GM19043 (cell line): Measurements from ENCODE around the gene USP35.
"Not testable (repeated sequence)": the region's sequence is repeated elsewhere in the genome, so short reads cannot be mapped to it uniquely, and the experiment has no call there.

Experiments used
- ATAC-seq: cut with Tn5 transposase; IDR thresholded peaks from one replicate; pipeline ENCODE4 v1.9.1; 2021; ENCODE audit warnings: low read depth; ENCODE audit not compliant: unreplicated experiment

USP35 gene

DNA sequence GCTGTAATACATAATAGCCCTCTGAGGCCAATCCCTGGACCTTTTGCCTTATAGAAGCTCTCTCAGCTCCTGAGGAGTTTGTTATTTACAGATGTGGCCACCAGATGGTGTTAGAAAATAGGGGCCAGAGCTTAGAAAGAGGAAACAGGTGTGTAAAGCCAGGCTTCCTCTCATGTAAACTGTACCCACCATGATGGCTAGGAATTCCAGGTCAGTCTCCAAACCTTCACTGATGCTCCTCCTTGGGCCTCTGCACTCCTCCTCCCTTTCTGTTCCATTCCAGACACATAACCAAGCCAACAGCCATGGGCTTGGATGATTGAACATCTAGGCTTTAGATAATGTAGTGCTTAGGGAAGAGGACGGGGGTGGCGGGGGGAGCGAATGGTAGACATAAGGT lies 39.7 kb downstream of the USP35 start:
- peak; percentile 56 for ATAC-seq

DNA sequence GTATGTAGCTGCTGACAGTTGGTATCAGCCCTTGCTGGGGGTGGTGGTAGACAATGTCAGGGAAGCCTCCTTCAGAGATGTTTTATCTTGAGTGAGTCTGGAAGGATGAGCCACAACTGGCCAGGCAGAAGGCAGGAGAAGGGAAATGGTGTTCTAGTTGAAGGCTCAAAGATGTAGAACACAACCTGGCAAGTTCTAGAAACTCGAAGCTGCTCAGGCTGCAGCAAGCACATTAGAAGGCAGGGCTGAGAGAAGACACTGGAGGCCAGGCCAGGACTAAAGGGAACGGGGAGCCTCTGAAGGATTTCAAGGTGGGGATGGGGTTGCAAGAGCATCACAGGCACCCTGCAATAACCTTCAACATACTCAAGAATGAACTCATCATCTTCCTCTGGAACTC lies 40.4 kb downstream of the USP35 start:
- ATAC-seq: no peak

DNA sequence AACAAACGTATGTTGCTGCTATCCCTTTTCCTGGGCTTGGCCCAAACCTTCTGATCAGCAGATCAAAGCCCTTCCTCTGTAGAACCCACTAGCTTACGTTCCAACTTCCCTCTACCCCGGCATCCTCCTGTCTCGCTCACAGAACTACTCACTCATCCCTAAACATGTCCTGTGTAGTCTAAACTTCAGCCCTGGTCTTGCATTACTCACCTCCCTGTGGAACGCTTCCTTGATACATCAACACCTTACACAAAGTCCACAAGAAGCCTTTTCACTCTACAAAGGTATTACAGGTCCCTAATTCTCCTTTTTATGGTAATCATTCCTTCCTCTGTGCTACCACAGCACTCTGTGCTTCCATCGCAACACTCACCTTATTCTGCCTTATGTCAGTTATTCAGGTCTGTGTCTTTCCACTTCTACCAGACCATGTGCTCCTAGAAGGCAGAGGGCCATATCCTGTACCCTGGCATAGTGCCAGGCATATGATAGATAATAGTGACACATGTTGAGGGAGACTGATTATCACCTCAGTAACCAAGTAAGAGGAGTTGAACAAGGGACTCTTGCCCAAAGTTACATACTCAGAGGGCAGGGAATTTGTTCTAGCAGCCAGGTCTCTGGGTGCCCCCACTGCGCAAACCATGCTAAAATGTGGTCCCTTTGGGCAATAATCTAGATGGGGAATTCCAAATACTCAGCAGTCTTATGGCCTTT lies 41.6 kb downstream of the USP35 start:
- ATAC-seq: no peak

DNA sequence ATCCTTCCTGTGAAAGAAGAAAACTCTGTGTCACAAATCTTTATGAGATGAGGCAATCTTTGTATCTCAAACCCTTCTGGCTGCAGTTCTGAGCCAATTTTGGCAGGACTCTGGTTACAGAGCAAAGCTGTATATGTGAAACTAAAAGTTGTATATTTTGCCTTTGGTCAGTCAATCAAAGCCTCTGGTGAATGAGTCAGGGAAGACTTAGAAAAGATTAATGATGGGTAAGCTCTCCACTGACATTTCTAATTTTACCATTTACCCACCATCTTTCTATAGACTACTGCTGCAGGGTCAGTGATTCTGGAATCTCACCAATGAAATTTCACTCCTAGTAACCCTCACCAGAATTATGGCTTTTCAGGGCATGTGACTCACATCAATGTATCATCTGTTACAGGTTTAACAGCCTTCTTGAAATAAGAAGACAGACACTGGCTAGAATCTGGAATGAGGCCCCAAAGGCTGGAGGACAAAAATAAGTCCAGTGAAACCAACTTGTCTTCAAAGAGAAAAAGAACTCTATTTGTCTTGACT lies 43.3 kb downstream of the USP35 start:
- ATAC-seq: no peak

DNA sequence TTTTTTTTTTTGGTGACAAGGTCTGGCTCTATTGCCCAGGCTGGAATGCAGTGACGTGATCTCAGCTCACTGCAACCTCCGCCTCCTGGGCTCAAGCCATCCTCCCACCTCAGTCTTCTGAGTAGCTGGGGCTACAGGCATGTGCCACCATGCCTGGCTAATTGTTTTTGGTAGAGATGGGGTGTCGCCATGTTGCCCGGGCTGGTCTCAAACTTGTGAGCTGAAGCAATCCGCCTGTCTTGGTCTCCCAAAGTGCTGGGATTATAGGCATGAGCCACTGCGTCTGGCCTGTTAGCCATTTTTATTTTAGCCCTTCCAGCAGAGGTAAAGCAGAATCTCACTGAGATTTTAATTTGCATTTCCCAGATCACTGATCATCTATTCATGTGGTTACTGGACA lies 44.3 kb downstream of the USP35 start:
- not testable (repeated sequence) for ATAC-seq

DNA sequence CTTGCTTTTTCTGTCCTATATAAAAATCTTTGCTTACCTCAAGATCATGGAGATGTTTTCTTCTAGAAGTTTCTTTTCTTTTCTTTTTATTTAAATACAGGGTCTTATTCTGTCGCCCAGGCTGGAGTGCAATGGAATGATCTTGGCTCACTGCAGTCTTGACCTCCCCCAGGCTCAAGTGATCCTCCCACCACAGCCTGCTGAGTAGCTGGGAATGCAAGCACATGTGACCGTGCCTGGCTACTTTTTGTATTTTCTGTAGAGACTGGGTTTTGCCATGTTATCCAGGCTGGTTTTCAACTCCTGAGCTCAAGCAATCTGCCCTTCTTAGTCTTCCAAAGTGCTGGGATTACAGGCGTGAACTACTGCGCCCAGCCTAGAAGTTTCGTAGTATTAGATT lies 45.3 kb downstream of the USP35 start:
- ATAC-seq: no peak

DNA sequence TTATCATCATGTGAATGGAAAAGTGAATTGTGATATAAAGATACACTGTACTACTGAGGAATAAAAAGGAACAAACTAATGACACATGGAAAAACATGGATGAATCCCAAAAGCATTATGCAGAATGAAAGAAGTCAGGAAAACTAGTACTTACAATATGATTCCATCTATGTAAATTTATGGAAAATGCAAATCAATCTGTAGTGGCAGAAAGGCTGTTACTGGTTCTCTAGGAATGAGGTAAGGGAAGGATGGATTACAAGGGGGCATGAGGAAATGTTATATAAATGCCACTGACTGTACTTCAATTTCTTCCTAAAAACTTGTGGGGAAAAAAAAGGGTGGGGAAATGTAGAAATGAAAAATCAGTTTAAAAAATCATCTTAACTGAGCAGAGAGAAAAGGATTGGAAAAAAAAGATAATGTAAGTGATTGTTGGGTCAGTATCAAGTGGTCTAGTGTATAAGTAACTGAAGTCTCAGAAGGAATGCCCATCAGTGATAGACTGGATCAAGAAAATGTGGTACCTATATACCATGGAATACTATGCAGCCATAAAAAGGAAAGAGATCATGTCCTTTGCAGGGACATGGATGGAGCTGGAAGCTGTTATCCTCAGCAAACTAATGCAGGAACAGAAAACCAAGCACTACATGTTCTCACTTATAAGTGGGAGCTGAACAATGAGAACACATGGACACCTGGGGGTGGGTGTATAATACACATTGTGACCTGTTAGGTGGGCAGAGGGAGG lies 48.8 kb downstream of the USP35 start:
- ATAC-seq: no peak

DNA sequence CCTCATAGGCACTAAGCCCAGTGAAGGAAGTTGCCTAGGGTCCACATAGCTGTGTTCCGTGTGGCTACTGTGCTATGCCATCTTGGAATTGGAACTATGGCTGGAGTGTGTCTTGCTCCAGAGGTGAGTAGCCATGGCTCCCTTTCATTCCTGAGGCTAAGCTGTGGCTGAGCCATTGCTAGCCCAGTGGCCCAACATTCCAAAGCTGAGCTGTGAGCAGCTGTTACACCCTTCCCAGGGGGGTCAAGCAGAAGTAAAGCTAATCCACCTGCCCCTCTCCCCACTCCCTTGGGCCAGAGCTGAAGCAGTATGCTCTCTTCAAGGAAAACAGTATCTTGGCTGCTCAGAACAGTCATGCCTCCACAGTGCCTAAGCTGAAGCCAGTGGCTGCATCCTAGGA lies 51.1 kb downstream of the USP35 start:
- no peak for ATAC-seq

DNA sequence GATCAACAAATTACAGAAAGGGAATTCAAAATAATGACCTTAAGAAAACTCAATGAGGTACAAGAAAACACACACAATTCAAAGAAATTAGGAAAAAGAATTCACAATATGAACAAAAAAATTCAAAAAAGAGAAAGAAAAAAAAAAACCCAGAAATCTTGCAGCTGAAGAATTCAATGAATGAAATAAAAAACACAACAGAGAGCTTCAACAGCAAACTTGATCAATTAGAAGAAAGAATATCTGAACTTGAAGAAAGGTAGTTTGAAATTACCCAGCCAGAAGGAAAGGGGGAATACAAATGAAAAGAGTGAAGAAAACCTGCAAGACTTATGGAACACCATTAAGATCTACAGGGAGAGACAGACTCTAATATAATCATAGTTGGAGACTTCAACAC lies 52.8 kb downstream of the USP35 start:
- no peak for ATAC-seq

DNA sequence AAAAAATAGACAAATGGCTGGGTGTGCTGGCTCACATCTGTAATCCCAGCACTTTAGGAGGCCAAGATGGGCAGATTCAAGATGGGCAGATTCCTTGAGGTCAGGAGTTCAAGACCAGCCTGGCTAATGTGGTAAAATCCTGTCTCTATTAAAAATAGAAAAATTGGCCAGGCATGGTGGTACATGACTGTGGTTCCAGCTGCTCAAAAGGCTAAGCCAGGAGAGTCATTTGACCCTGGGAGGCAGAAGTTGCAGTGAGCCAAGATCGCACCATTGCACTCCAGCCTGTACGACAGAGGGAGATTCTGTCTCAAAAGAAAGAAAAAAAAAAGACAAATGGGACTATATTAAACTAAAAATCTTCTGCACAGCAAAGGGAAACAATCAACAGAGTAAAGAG lies 55.4 kb downstream of the USP35 start:
- ATAC-seq: no peak

DNA sequence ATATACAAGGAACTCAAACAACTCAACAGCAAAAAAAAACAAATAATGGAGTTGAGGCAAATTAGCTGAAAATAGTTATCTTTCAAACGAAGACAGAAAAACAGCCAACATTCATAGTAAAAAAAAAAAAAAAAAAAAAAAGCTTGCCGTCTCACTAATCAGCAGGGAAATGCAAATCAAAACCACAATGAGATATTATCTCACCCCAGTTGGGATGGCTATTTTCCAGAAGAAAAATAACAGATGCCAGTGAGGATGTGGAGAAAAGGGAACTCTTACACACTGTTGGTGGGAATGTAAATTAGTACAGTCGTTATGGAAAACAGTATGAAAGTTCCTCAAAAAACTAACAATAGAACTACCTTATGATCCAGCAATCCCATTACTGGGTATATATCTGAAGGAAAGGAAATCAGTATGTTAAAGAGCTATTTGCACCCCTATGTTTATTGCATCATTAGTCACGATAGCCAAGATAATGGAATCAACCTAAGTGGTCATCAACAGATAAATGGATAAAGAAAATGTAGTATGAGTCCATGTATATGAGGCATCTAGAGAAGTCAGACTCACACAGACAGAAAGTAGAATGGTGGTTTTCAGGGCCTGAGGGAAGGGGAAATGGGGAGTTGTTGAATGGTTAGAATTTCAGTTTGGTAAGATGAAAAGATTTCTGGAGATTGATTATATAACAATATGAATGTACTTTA lies 56.0 kb downstream of the USP35 start:
- no peak for ATAC-seq

DNA sequence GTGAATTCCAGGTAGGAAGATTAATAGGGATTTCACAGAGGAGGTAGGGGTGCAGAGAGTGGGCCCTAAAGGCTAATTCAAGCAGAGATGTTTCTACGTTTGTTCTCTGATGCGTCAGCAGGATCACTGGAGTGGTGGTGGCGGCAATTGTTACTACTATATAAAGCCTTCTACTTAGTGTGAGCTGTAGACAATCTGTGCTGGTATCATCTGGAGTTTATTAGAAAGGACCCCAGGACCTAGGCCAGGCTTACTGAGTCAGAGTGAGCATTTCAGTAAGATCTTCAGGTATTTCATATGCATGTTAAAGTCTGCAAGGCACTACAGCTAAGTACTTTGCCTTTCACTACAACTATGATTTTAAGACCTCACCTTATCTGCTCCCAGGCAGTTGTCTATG lies 59.5 kb downstream of the USP35 start:
- ATAC-seq: no peak

DNA sequence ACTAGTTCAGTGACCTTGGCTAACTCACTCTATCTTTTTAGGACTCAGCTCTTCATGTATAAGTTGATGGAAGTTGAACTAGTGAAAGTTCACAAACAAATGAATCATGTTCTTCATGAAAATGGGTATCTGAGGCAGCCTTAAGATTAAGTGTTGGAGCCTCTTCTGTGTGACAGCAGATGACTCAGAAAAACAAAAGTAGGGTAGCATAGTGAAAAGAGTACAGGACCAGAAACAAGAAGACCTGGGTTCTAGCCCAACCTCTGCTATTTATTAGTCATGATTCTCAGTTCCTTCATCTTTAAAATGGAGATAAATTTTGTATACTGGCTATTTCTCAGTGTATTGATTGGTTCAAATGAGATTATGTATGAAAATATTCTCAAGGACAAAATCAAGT lies 60.2 kb downstream of the USP35 start:
- ATAC-seq: no peak

DNA sequence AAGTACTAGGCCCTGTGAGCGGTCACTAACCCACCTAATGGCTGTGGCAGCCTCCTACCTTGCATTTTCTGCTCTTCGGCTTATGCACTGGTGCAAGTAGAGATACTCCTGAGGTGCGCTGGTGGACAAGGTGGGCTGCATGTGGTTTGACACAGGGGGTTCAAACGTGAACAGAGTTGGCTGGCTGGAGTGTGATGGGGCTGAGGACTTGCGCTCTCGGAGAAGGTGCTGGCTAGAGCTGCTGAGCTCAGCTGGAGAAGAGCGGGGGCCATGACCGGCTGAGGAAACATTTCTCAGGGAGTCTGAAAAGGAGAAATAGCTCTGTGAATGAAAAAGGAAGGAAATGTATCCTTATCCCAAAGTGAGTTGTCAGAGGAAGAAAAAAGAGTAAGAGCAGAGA lies 61.4 kb downstream of the USP35 start:
- no peak for ATAC-seq

DNA sequence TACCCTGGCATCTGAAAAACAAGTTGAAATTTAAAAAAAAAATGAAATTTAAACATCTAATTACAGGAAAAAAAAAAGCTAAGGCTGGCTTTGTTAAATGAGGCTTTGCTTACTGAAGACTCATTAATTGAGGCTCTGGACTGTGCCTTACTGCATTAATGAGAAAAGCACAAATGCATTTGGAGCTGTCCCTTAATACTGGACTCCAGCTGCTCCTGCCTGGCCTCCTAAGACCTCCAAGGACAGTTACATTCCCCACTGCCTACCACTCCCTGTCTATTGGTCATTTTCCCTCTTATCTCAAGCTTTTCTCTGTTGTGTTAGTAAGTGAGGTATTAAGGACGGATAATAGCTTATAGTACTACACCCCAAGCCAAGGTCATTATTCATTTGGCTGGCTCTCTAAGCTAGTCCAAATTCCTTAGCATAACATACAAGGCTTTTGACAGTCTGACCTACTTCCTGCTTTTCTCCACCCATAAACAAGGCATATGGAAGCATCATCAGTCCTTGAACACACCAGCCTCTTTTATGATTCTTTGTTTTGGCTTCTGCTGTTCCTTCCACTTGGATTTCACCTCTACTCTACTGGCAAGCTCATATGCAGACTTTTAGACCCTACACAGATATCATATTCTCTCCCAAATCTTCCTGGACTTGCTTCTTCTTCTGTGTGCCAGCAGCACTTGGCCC lies 62.5 kb downstream of the USP35 start:
- no peak for ATAC-seq

DNA sequence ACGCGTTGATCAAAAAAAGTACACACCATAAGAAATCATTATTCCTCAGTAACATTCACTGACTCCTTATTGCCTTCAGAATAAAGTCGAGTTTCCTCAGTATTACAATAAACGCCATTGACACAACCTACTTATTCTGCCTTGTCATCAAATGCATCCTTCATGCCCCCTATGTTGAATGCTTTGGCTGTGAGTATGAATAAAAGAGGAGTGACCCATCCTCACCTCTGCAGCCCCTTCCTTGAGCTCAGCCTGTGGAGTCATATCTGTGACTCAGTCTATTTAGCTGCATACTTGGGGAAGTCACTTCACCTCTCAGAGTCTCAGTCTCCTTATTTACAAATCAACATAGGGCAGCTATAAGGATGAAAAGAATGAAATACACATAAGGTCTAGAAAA lies 65.1 kb downstream of the USP35 start:
- ATAC-seq: no peak

DNA sequence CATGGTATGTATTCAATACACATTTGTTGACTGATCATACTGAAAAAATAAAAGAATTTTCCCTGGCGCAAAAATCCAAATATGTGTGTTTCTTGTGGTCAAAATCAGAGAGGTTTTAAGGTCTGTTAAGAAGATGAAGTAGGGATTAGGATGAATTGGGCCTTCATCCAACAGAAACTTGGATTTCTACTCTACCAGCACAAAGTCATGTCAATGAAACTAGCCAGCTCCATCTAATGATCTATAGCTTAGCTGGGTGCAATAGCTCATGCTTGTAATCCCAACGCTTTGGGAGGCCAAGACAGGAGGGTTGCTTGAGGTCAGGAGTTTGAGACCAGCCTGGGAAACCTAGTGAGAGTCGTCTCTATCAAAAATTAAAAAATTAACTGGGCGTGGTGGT lies 65.5 kb downstream of the USP35 start:
- ATAC-seq: no peak

DNA sequence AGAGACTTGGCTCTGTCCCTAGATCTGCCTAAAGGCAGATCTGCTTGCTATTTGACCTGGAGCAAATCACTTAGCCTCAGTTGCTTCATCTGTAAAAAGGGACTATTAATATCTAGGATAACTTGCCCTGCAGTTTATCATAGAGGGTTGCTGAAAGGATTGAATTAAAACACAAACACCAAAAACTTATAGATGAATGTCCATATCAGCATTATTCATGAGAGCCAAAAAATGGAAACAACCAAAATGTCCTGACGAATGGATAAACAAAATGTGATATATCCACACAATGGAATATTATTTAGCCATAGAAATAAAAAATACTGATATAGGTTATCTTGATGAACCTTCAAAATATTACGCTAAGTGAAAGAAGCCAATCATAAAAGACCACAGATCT lies 67.2 kb downstream of the USP35 start:
- no peak for ATAC-seq

DNA sequence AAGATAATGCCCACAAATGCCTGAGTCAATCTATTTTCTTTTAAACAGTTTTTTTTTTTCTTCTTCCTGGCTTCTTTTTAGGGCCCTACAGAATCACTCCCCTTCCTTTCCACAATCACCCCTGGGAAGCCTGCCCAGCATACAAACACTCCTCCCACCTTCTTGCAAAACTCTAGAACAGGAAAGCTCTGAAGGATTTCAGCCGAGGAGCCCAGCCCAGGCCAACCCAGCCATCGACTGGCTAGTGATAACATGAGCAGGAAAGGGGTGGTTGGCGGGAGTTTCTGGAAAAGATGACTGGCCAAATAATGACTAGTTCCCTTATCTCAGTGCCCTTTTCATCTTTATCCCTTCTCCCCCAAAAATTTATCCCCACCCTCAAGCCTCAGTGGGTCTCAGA lies 68.2 kb downstream of the USP35 start:
- ATAC-seq: no peak

DNA sequence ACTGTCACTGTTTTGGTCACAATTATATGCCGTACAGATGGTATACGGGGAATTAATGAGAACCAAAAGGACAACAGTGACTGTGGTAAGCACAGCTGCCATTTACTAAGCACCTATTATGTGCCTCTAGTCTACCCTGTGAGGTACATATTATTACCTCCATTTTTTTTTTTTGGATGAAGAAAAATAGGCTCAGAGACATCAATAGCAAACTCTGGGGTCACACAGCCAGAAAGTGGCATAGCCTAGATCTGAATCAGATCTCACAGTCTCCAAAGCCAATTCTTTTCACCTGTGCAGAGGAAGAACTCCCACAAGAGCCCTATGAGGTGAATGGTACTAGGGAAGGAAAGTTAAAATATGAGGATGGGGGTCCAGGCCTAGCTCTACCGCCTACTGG lies 68.9 kb downstream of the USP35 start:
- no peak for ATAC-seq
